Activated naive CD4-positive, alpha-beta T cell treated with anti-CD3 and anti-CD28 coated beads, Interleukin-2, amount 50 U/mL, for 24 hours (primary cell): ENCODE results near the gene ADAMTS2.

Source experiments
- H3K27ac Mint-ChIP-seq: one replicate; pipeline ENCODE4 v1.8.0; 2021; ENCODE audit warnings: mild to moderate bottlenecking, mixed read lengths
- H3K27me3 Mint-ChIP-seq: one replicate; pipeline ENCODE4 v1.8.0; 2021; ENCODE audit warnings: mixed read lengths
- H3K36me3 Mint-ChIP-seq: one replicate; pipeline ENCODE4 v1.8.0; 2021; ENCODE audit warnings: mixed read lengths
- H3K4me1 Mint-ChIP-seq: one replicate; pipeline ENCODE4 v1.8.0; 2021; ENCODE audit warnings: mixed read lengths
- H3K4me3 Mint-ChIP-seq: one replicate; pipeline ENCODE4 v1.8.0; 2021; ENCODE audit warnings: mild to moderate bottlenecking, mixed read lengths
- H3K9me3 Mint-ChIP-seq: one replicate; pipeline ENCODE4 v1.8.0; 2021; ENCODE audit warnings: mixed read lengths

Gene ADAMTS2

GRCh38 chr5:179204572-179204971 is 140.7 kb downstream of the ADAMTS2 start:
- no peaks in the 10 kb centered on the region for H3K4me1 Mint-ChIP-seq
- H3K27me3 Mint-ChIP-seq: no peaks in the 10 kb centered on the region
- no peak overlapping the region for H3K27ac Mint-ChIP-seq
- no peak overlapping the region for H3K4me3 Mint-ChIP-seq
- H3K36me3 Mint-ChIP-seq: no peaks in the 10 kb centered on the region
- no peaks in the 10 kb centered on the region for H3K9me3 Mint-ChIP-seq

DNA sequence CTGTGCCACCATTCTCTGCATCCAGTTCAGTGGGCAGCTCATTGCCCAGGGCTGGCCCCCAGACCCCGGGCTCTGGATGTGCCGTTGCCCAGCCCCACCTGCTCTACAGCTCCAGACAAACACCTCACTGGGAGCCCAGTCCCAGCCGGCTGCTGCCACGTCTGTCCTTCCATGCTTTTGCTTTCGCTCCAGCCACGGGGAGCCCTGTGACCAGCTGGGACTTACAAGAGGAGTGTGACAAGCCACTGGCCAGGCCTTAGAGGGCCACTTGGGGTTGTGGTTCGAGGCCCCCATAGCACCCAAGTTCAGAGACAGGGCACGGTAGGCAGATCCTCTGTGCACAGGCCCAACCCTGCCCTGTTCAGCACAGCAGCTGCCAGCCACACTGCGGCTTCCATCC is 142.0 kb downstream of the ADAMTS2 start:
- Mint-ChIP-seq H3K27me3 (no peaks in the 10 kb centered on the region), H3K4me3 (no peak overlapping the region), H3K4me1 (no peaks in the 10 kb centered on the region), H3K9me3 (no peaks in the 10 kb centered on the region), H3K36me3 (no peaks in the 10 kb centered on the region), H3K27ac (no peak overlapping the region)

- Mint-ChIP-seq H3K27me3 (no peaks in the 10 kb centered on the region), H3K4me3 (no peak overlapping the region), H3K4me1 (no peaks in the 10 kb centered on the region), H3K9me3 (no peaks in the 10 kb centered on the region), H3K36me3 (no peaks in the 10 kb centered on the region), H3K27ac (no peak overlapping the region)
These were observed 143.3 kb downstream of the ADAMTS2 start for GRCh38 chr5:179201986-179202385.

GRCh38 chr5:179199246-179199645 is 146.0 kb downstream of the ADAMTS2 start:
- no peaks in the 10 kb centered on the region for H3K9me3 Mint-ChIP-seq
- no peak overlapping the region for H3K27ac Mint-ChIP-seq
- no peaks in the 10 kb centered on the region for H3K4me1 Mint-ChIP-seq
- no peaks in the 10 kb centered on the region for H3K36me3 Mint-ChIP-seq
- no peaks in the 10 kb centered on the region for H3K27me3 Mint-ChIP-seq
- H3K4me3 Mint-ChIP-seq: no peak overlapping the region

DNA sequence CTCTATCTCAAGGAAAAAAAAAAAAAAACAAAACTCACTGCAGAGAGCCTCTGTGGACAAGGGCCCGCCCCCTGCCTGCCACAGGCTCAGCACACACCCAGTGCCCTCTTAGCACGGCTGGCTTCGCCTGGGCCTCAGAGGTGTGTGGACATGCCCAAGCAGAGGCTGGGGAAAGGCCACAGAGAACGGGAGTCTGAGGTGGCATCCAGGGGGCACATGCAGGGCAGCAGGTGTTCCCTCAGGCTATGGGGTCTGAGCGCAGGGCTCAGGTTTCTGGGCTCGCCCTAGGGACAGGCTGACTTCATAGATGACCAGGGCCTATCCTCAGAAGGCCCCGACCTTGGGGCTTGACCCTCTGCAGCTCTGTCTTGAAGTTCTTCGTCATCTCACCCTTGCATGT is 146.4 kb downstream of the ADAMTS2 start:
- Mint-ChIP-seq H3K4me3 (no peak overlapping the region), H3K27me3 (no peaks in the 10 kb centered on the region), H3K27ac (no peak overlapping the region), H3K4me1 (no peaks in the 10 kb centered on the region), H3K36me3 (no peaks in the 10 kb centered on the region), H3K9me3 (no peaks in the 10 kb centered on the region)

GRCh38 chr5:179196405-179197079 is 148.7 kb downstream of the ADAMTS2 start:
- no peaks in the 10 kb centered on the region for H3K9me3 Mint-ChIP-seq
- no peak overlapping the region for H3K4me3 Mint-ChIP-seq
- H3K27me3 Mint-ChIP-seq: no peaks in the 10 kb centered on the region
- no peaks in the 10 kb centered on the region for H3K36me3 Mint-ChIP-seq
- H3K27ac Mint-ChIP-seq: no peak overlapping the region
- H3K4me1 Mint-ChIP-seq: no peaks in the 10 kb centered on the region

DNA sequence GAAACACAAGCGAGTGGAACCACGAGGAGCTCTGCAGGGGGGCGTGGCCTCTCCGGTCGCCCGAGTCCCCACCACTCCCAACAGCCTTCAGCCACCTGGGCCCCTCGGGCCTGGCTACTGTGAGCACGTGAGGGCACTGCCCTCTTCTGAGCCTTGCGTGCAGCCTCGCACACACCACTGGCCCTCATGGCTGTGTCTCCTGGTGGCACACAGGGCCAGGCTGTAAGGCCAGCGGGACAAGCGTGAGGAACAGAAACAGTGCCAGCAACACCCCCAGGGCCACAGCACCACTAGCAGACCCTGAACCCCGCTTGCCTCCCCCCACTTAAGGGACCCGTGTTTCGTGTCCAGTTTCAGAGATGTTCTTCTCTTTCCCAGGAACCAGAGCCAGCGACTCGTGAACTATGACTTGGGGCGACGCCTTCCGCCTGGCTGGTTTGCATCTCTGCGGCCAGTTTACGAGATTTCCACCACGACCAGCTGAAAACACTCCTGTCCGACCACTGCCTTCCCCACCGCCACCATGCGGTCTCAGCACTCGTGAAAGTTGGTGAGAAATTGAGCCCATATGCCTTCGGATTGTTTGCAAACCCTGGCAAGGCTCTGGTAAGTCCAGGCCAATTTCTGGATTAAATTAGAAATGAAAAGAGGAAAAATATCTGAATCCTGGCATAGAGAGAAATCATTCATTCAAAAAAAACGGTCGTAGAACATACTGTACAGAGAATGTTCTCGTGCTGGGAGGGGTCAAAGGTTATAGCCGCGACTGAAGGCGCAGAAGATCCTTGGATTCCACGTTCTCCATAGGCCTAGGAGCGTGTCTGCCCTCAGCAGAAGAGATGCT is 149.5 kb downstream of the ADAMTS2 start:
- Mint-ChIP-seq H3K27ac (no peak overlapping the region), H3K36me3 (no peaks in the 10 kb centered on the region), H3K4me3 (no peak overlapping the region), H3K4me1 (no peaks in the 10 kb centered on the region), H3K9me3 (no peaks in the 10 kb centered on the region), H3K27me3 (no peaks in the 10 kb centered on the region)

DNA sequence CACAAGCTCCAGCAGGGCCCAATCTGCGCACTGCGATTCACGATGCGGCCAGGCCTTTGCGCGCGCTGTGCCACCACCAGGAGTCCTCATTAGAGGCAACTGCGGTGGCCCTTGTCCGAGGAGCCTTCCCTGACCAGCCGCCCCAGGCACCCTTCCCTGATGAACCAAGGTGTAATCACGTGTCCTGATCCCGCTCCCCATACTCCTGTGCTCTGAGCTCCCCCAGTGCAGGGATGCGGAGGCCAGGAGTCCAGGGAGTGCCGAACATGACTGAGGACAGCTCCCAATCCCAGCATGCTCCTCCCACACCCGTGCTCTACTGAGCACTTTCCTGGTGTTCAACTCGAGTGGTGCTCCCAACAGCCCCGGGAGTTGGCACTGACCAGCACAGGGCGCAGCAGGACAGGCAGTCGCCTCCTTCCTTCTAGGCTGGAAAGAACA is 150.3 kb downstream of the ADAMTS2 start:
- H3K27me3 Mint-ChIP-seq: no peaks in the 10 kb centered on the region
- no peaks in the 10 kb centered on the region for H3K36me3 Mint-ChIP-seq
- H3K9me3 Mint-ChIP-seq: no peaks in the 10 kb centered on the region
- no peaks in the 10 kb centered on the region for H3K4me1 Mint-ChIP-seq
- H3K27ac Mint-ChIP-seq: no peak overlapping the region
- H3K4me3 Mint-ChIP-seq: no peak overlapping the region

GRCh38 chr5:179194201-179194910 is 150.9 kb downstream of the ADAMTS2 start:
- H3K27ac Mint-ChIP-seq: no peak overlapping the region
- no peak overlapping the region for H3K4me3 Mint-ChIP-seq
- H3K36me3 Mint-ChIP-seq: no peaks in the 10 kb centered on the region
- no peaks in the 10 kb centered on the region for H3K9me3 Mint-ChIP-seq
- no peaks in the 10 kb centered on the region for H3K4me1 Mint-ChIP-seq
- H3K27me3 Mint-ChIP-seq: no peaks in the 10 kb centered on the region

DNA sequence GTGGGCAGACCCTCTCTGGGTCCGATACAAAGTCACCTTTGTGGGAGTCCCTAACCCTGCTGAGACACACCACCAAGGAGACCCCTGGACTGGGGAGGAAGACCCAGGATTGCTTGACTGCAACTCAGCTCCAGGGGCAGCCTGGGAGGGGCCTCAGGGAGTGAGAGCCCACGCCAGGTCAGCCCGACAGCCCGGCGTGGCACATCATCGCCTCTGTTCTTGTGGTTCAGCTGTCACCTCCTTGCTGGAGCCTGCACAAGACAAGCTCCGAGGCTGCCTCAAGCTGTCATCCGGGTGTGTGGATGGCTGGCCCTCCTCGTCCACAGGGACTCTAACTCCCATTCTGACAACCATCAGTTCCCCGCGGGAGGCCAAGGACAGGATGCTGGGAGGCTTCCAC is 151.5 kb downstream of the ADAMTS2 start:
- H3K9me3 Mint-ChIP-seq: no peaks in the 10 kb centered on the region
- H3K36me3 Mint-ChIP-seq: no peaks in the 10 kb centered on the region
- no peaks in the 10 kb centered on the region for H3K27me3 Mint-ChIP-seq
- H3K27ac Mint-ChIP-seq: no peak overlapping the region
- no peaks in the 10 kb centered on the region for H3K4me1 Mint-ChIP-seq
- H3K4me3 Mint-ChIP-seq: no peak overlapping the region

- no peaks in the 10 kb centered on the region for H3K36me3 Mint-ChIP-seq
These were observed 152.3 kb downstream of the ADAMTS2 start for GRCh38 chr5:179192891-179193470.

GRCh38 chr5:179192185-179192890 is 152.9 kb downstream of the ADAMTS2 start:
- Mint-ChIP-seq H3K36me3 (no peaks in the 10 kb centered on the region), H3K27ac (no peak overlapping the region), H3K9me3 (no peaks in the 10 kb centered on the region), H3K27me3 (no peaks in the 10 kb centered on the region), H3K4me1 (no peaks in the 10 kb centered on the region), H3K4me3 (no peak overlapping the region)

More at GRCh38 chr5:179192891-179193470, 152.3 kb downstream of the ADAMTS2 start:
- no peak overlapping the region for H3K4me3 Mint-ChIP-seq
- H3K27me3 Mint-ChIP-seq: no peaks in the 10 kb centered on the region
- no peaks in the 10 kb centered on the region for H3K9me3 Mint-ChIP-seq
- H3K4me1 Mint-ChIP-seq: no peaks in the 10 kb centered on the region
- no peak overlapping the region for H3K27ac Mint-ChIP-seq

DNA sequence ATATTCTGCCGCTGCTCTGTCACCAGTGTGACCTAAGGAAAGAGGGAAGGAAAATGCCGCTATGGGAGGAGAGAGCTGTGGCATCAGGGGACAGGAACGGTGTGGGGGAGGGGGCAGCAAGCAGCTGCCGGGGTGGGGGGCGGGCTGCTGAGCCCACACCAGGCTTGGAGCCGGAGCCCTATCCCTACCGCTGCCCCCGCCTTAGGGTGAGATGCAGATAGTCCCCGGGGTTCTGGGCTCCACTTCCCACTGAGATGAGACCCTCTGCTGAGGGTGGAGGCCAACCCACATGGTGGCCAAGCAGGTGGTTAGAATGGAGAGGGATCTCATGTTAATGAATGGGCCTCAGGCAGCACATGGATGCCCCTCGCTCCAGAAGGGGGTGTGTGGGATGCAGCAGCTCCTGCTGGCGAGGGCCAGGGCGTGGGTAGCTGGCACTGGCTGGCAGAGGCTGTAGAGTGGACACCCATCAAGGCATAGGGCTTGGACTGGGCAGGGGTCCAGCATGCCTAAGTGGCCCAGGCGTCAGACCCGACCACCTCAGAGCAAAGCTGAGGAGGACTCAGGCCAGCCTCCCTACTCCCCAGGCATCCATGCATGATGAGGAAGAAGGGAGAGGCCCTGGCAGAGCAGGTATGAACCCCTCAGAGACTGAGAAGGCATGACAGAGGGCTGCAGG is 153.6 kb downstream of the ADAMTS2 start:
- no peak overlapping the region for H3K27ac Mint-ChIP-seq
- no peaks in the 10 kb centered on the region for H3K36me3 Mint-ChIP-seq
- no peaks in the 10 kb centered on the region for H3K9me3 Mint-ChIP-seq
- no peaks in the 10 kb centered on the region for H3K27me3 Mint-ChIP-seq
- H3K4me1 Mint-ChIP-seq: no peaks in the 10 kb centered on the region
- H3K4me3 Mint-ChIP-seq: no peak overlapping the region

DNA sequence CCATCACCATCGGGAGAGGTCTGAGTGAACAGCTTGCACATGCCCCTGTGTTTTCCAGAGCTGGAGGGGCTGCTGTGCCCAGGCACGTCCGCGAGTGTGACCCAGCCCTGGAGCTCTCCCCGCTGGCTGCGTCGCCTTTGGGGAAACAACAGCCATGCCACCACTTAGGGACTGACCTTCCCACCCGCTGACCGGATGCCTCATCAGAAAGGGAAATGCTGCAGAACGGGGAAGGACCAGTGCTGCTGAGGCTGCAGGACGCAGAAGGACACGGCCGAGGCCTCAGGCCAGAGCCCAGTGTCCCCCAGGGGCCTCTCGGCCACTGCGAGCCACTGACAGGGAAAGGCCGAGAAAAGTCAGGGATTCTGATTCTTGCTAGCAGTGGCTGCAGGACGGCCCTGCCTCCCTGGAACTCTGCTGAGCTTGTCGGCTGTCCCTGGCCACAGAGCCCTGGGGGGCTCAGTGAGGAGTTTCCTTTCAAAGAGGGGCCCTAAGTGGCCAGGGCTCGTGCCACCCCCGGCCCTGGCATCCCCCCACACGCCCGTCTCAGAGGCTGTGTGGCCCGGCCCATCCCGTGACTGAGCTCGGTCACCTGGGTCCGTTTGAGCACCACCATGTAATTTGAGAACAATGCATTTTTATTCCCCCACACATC is 154.3 kb downstream of the ADAMTS2 start:
- no peaks in the 10 kb centered on the region for H3K9me3 Mint-ChIP-seq
- H3K4me1 Mint-ChIP-seq: no peaks in the 10 kb centered on the region
- no peak overlapping the region for H3K27ac Mint-ChIP-seq
- H3K4me3 Mint-ChIP-seq: no peak overlapping the region
- H3K36me3 Mint-ChIP-seq: no peaks in the 10 kb centered on the region
- H3K27me3 Mint-ChIP-seq: no peaks in the 10 kb centered on the region
